AG09309 (cell line): ENCODE results near the gene DUSP15.
"Not testable (repeated sequence)": the region's sequence is repeated elsewhere in the genome, so short reads cannot be mapped to it uniquely, and the experiment has no call there.

Experiments used
- DNase-seq: peaks from one replicate; pipeline ENCODE4 v3.0.0-alpha.2; 2010; ENCODE audit warnings: low read depth
- H3K4me3 ChIP-seq: 2 replicates; pipeline ENCODE4 v1.5.1; 2011; ENCODE audit warnings: mild to moderate bottlenecking, low read depth, low read length, moderate library complexity; ENCODE audit not compliant: control insufficient read depth
- TF ChIP-seq, protein P1 (sequence below): IDR thresholded peaks from 2 replicates; pipeline ENCODE4 v1.5.1; 2011; ENCODE audit warnings: mild to moderate bottlenecking, low read depth, low read length, inconsistent platforms; ENCODE audit not compliant: insufficient read depth, control insufficient read depth; ENCODE audit errors: missing control alignments

DUSP15 gene

DNA sequence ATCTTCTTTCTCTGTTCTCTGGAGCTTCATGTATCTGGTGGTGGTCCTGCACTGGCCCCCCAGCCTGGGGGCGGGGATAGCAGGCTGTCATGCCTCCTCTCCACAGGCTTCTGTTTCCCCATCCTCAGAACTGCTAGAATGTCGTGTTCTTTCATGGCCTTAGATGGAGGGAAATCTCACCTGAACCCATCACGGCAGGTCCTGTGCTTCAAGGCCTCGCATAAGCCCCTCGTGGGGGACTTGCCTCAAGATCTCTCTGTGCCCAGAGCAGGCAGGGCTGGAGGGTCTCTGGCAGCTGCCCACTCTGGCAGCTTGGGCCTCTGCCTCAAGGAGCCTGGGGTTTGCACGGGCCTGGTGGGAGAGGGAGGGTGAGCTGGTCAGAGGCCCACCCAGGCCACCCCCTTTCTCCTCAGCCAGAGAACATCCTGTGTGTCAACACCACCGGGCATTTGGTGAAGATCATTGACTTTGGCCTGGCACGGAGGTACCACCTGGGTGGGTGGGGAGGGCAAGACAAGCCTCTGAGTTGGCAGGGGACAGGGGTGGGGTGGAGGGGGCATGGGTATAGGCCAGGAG lies 39.8 kb downstream of the DUSP15 start:
- H3K4me3 ChIP-seq = no peak overlapping the region
- no peak for DNase-seq
- TF ChIP-seq, protein P1, sequence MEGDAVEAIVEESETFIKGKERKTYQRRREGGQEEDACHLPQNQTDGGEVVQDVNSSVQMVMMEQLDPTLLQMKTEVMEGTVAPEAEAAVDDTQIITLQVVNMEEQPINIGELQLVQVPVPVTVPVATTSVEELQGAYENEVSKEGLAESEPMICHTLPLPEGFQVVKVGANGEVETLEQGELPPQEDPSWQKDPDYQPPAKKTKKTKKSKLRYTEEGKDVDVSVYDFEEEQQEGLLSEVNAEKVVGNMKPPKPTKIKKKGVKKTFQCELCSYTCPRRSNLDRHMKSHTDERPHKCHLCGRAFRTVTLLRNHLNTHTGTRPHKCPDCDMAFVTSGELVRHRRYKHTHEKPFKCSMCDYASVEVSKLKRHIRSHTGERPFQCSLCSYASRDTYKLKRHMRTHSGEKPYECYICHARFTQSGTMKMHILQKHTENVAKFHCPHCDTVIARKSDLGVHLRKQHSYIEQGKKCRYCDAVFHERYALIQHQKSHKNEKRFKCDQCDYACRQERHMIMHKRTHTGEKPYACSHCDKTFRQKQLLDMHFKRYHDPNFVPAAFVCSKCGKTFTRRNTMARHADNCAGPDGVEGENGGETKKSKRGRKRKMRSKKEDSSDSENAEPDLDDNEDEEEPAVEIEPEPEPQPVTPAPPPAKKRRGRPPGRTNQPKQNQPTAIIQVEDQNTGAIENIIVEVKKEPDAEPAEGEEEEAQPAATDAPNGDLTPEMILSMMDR = no peak

DNA sequence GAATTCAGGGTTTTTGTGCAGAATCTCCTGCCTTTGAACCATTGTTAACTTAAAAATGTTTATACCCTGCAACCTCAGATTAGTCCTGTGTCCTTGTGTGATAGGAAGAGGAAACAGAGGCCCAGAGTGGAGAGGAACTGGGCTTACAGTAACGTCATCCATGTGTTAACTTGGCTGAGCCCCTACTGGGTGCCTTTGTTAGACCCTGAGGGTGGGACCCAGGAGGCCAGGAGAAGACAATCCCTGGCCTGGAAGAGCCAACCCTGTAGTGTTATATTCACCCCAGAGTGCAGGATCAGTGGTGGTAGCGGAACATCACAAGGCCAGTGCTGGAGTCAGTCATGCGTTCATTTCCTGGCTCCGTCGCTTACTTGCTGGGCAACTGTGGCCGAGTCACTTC lies 40.6 kb downstream of the DUSP15 start:
- no peak overlapping the region for H3K4me3 ChIP-seq
- TF ChIP-seq, protein P1 = no peak
- no peak for DNase-seq

DNA sequence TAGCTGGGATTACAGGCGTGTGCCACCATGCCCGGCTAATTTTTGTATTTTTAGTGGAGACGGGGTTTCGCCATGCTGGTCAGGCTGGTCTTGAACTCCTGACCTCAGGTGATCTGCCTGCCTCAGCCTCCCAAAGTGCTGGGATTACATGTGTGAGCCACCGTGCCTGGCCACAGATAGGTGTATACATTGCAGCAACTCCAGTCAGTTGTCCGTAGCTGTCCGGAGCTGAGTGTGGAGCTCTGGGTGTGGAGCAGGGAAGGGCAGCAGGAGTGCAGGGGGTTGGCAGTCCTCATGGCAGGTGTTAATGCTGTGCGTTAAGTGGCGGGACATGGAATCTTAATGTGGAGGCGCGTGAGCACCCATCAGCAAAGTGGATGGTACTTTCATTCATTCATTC lies 42.3 kb downstream of the DUSP15 start:
- H3K4me3 ChIP-seq, DNase-seq: not testable (repeated sequence)

DNA sequence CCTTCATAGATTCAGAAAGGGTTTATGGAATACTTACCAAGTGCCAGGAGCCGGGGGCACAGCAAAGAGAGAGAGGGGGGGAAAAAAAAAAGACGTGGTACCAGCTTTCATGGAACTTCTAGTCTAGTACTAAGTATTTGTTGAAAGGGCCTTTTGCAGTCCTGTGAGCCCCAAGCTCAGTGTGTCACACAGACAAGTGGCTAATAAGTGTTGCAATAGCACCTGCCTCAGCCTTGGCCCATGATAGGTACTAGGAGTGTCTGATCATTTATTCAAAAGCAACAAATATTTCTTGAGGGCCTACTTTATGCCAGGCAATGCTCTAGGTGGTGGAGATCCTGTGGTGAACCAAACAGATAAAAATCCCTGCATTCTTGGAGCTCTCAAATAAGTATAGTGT lies 43.3 kb downstream of the DUSP15 start:
- TF ChIP-seq, protein P1 = no peak
- no peak for DNase-seq
- no peak overlapping the region for H3K4me3 ChIP-seq

DNA sequence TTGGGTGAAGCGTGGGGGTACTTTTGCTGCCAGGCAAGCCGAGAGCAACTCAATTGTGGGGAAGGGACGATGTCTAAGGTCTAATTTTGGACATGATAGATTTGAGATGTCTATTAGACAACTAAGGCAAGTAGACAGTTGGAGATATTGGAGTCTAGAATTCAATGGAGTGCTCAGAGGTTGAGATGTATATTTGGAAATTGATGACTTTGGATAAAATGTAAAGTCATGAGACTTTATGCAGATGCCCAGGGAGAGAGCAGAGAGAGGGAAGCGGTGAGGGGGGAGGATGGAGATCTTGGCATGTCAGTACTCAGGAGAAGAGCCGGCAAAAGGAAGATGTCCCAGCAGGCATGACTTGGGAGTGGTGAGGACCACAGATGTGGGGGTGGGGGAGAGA lies 44.3 kb downstream of the DUSP15 start:
- no peak for DNase-seq
- TF ChIP-seq, protein P1 = no peak
- H3K4me3 ChIP-seq = no peak overlapping the region

DNA sequence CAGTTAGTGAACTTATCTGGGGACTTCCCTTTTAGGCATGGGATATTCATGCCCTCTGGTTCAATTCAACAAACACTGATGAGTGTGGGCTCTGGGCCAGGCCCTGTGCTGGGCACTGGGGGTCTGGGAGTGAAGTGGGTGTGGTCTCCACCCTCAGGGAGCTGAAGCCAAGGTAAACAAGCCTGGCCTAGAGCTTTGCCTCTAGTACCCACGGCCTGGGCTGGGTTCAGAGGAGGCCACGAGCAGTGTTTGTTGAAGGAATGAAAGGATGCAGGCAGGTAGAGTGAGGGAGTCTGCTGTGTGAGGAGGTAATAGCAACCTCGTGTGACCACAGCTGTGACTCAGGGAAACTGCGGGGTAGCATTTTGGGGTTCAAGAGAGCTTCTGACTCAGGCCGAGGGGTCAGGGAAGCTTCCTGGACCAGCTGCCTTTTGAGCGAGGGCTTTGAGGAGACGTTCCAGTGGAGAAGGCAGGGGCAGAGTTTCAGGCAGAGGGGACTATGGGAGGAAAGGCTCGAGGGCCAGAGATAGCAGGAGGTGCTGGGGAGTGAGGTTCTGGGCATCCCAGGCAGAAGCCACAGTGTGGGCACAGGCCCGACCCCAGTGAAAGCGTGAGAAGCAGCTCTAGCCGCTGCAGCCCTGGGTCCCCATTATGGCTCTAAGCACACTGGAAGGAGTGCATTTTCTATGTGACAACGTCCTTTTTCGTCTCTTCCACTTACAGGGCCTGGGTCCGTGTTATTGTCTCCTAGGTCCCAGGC lies 45.6 kb downstream of the DUSP15 start:
- no peak for DNase-seq
- TF ChIP-seq, protein P1 = no peak
- H3K4me3 ChIP-seq = no peak overlapping the region

DNA sequence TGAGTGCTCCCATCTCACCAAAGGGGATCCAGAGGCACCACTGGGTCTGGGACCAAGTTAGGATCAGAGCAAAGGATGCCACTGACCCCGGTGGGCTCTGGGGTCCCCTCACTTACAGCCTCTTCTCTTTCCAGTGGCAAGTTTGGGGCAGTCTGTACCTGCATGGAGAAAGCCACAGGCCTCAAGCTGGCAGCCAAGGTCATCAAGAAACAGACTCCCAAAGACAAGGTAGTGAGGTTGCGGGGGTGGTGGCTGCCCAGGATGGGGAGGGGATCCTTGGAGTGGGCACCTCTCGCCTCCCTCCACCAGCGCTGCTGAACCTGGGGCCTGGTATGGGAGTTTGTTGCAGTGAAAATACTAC lies 46.2 kb downstream of the DUSP15 start:
- TF ChIP-seq, protein P1 = no peak
- DNase-seq = no peak
- no peak overlapping the region for H3K4me3 ChIP-seq
